ENCODE measurements around the gene TMEM217. TPM values are rescaled to one million over a fixed set of nuclear protein-coding genes. Genes with fewer than 3 reads are reported as not detected.

TMEM217 gene
- total RNA-seq, 1 donor from 2014 or later, result 0.51 TPM

DNA sequence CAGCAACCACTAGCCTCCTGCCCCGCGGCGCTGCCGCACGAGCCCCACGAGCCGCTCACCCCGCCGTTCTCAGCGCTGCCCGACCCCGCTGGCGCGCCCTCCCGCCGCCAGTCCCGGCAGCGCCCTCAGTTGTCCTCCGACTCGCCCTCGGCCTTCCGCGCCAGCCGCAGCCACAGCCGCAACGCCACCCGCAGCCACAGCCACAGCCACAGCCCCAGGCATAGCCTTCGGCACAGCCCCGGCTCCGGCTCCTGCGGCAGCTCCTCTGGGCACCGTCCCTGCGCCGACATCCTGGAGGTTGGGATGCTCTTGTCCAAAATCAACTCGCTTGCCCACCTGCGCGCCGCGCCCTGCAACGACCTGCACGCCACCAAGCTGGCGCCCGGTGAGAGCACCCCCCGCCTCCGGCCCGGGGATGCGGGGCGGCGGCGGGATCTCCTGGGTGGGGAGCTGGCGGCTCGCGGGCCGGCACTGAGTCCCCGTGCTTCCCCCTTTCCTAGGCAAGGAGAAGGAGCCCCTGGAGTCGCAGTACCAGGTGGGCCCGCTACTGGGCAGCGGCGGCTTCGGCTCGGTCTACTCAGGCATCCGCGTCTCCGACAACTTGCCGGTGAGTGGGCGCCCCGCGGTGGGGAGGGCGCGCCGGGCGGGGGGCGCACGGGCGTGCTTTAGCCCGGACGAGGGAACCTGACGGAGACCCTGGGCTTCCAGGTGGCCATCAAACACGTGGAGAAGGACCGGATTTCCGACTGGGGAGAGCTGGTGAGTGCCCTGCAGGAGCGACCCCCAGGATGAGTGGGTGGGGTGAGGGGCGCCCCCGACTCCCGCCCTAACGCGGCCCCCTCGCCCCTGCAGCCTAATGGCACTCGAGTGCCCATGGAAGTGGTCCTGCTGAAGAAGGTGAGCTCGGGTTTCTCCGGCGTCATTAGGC, 87.4 kb downstream of the TMEM217 start:
- DNase-seq (ENCODE audit: low spot score), result peak; percentile 91

GRCh38 chr6:37169496-37170272, 88.3 kb downstream of the TMEM217 start, which contains the start of gene PIM1:
PIM1 (plus strand) TSS chr6:37170152; CDS start chr6:37170576, 424 bp downstream.
- DNase-seq (ENCODE audit: low spot score), result peak; percentile 99

DNA sequence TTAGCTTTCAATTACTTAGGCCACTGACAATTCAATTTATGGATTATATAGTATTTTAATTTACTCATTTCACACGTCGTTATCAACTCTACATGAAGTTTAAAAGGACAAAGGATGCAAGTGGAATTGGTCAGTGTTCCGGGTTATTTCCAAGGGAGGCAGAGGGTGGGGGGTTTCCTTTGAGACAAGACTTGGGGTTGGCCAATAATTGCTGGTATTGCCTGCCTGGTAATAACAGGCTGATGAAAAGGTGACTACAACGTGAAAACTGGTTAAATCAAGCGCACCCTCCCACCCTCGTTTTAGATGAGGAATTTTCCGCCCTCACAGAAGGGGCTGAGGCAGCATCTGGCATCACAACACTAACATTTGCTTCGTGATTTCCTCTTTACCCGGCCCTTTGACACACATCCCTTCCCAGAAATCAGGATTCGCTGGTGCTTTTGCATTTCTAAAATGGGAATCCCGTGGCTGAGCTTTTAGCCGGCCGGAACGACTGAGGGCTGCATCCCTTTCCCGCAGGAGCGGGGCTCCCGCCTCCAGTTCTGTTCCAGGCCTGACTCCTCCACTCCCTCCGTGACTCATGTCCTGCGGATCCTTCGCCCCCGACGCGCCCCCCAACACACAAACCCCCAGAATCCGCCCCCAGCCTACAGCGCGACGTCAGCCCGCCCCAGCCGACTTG, 89.0 kb downstream of the TMEM217 start:
- no peak for DNase-seq (ENCODE audit: low spot score)

DNA sequence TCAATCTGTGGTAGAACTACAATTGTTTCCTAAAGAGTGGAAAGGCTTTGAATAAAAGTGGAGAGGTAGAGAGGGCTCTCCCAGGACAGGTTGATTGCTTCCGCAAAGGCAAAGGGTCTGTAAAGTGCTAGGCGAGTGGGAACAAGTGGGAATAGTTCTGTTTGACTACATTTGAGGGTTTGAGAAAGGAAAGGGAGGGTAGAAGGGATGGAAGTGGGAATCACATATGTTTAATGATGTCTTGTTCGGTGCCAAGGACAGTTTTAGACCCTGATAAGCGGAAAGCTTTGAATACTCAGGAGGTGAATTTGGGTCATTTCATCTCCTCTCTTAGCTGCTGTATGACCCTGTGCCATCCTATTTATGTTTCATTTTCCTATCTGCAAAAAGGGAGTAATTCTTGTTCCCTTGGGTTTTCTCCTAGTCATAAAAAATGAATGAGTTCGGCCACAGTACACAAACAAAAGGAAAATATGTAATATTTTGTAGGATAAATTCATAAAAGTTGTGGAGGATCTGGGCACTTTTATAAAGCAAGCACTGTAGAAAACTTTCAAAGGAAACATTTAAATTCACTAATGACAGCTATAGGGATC, 89.7 kb downstream of the TMEM217 start:
- DNase-seq (ENCODE audit: low spot score), result no peak

- peak; percentile 11 for DNase-seq (ENCODE audit: low spot score)
These were observed 95.2 kb downstream of the TMEM217 start for GRCh38 chr6:37162740-37163139.

Other genes with a start within 250 kb of the TMEM217 start
- gene PIM1, start 88.0 kb downstream of the TMEM217 start, total RNA-seq, result 213 TPM
- 8.7 TPM for gene TBC1D22B, start 372 bp downstream of the TMEM217 start, total RNA-seq
- 11.3 TPM for gene RNF8, start 95.8 kb upstream of the TMEM217 start, total RNA-seq
- 28.5 TPM for gene CMTR1, start 175.1 kb upstream of the TMEM217 start, total RNA-seq
- gene CCDC167, start 241.7 kb upstream of the TMEM217 start, total RNA-seq, result 14.6 TPM